C4-2B (cell line): ENCODE data around the gene RSBN1.

Source experiments
- CTCF ChIP-seq: fragments of 450-650 bp; conservative IDR thresholded peaks from 2 replicates; pipeline ENCODE4 v1.5.1; 2017; ENCODE audit warnings: mild to moderate bottlenecking
- ZFX ChIP-seq: fragments of 450-650 bp; IDR thresholded peaks from 2 replicates; pipeline ENCODE4 v1.6.1; 2017

DNA sequence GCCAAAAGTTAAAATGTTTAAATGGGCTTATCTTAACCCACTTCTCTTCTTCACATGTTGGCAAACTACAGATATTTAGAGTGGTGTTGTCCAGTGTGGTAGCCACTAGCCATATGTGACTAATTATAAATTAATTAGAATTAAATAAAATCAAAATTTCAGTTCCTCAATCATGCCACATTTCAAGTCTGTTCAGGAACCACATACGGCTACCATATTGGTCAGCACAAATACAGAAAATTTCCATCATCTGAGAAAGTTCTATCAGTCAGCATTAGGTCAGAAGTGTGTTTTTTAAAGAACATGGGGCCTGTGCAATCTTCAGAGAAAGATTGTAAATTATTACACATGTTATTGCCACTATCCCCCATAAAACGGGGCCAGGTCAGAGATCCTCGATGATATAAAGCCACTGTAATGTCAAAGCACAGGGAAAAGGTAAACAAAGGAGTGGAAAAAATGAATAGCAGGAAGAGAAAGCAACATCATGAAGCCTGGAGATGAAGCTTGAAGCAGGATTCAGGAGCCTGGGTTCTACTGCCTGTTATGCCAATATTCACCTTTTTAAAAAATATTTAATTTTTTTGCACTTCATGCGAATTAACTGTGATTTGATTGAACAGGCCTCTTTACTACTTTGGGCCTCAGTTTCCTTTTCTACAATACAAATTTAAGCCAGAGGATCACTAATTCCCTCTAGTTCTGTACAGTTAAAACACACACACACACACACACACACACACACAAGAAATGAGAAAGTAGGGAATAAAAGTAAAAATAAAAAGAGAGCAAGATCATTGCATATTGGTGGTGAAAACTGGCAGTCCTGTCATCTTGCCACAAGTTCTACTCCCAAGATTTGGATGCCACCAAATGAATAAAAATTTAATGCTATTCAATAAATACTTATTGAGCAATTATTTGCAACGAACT, 2.3 kb downstream of the RSBN1 start:
- TF ChIP-seq CTCF (no peak), ZFX (no peak)
